Naive thymus-derived CD8-positive, alpha-beta T cell (primary cell): ENCODE results near the gene PRDM1. TPM values are rescaled to one million over a fixed set of nuclear protein-coding genes. Genes with fewer than 3 reads are reported as not detected.
"Not testable (repeated sequence)": the region's sequence is repeated elsewhere in the genome, so short reads cannot be mapped to it uniquely, and the experiment has no call there.

Experiments used
- ATAC-seq, 2 donors: fragments of 150-1000 bp; cut with Tn5 transposase in 1 of 2; sonication (Bioruptor Pico), chemical (Tn5 transposase) in 1 of 2; 1 replicate in 1 of 2; 2 replicates in 1 of 2; pipeline ENCODE4 v1.10.0; 2021; ENCODE audit warnings: mild to moderate bottlenecking in 2 of 2, moderate library complexity in 2 of 2
- POLR2A ChIA-PET: fragments of 350-600 bp; sonication (Branson Sonifier 250); formaldehyde crosslinking; loops from one replicate; lab custom pipeline; 2021; ENCODE audit warnings: antibody characterized with exemption; lab: Charles Lee
- DNase-seq, 10 donors: peaks; one replicate each; pipeline versions ENCODE4 v3.0.0 to v3.0.0-alpha.2; 2020 to 2022
- H3K27ac Mint-ChIP-seq, 10 donors: one replicate each; pipeline ENCODE4 v1.8.0; 2020 to 2022; ENCODE audit warnings: mild to moderate bottlenecking in 10 of 10, mixed read lengths in 10 of 10, moderate library complexity in 4 of 10, inconsistent platforms in 1 of 10
- H3K27me3 Mint-ChIP-seq, 5 donors: one replicate each; pipeline ENCODE4 v1.8.0; 2021 to 2022; ENCODE audit warnings: mixed read lengths in 5 of 5
- H3K36me3 Mint-ChIP-seq, 3 donors: one replicate each; pipeline ENCODE4 v1.8.0; 2020 to 2022; ENCODE audit warnings: mixed read lengths in 3 of 3, mild to moderate bottlenecking in 2 of 3, inconsistent platforms in 1 of 3
- H3K4me1 Mint-ChIP-seq, 4 donors: one replicate each; pipeline ENCODE4 v1.8.0; 2021 to 2022; ENCODE audit warnings: mixed read lengths in 4 of 4
- H3K4me3 Mint-ChIP-seq, 10 donors: one replicate each; pipeline ENCODE4 v1.8.0; 2020 to 2022; ENCODE audit warnings: mild to moderate bottlenecking in 10 of 10, mixed read lengths in 10 of 10, moderate library complexity in 6 of 10, inconsistent platforms in 1 of 10
- H3K9me3 Mint-ChIP-seq, 9 donors: one replicate each; pipeline ENCODE4 v1.8.0; 2020 to 2022; ENCODE audit warnings: mixed read lengths in 9 of 9, mild to moderate bottlenecking in 3 of 9, inconsistent platforms in 1 of 9, moderate library complexity in 1 of 9
- polyA plus RNA-seq, 3 donors: library from polyadenylated mRNA; unstranded; fragments of 300-500 nt; fragmentation: Illumina TruSeq; gene quantifications; one replicate each; pipeline ENCODE4 v1.2.3, GENCODE V29; 2021
- total RNA-seq, 8 experiments: library from RNA in 2 of 8; stranded (reverse) in 2 of 8; gene quantifications; one replicate each; pipeline ENCODE4 v1.2.3 and lab custom pipeline; 2021 to 2026

PRDM1 gene
- total and polyA plus RNA-seq, 5 experiments from 2014 or later: 0.35 to 15.6 (median 0.94) TPM

GRCh38 chr6:106149472-106150069 is 63.4 kb downstream of the PRDM1 start:
- Mint-ChIP-seq H3K9me3 (peaks cover 0 to 4% (median 0%) of the 10 kb centered on the region in 9 donors), H3K36me3 (peaks cover 0 to 2% (median 0%) of the 10 kb centered on the region in 3 donors), H3K4me3 (no peak overlapping the region), H3K4me1 (peaks cover 7 to 26% (median 11%) of the 10 kb centered on the region in 4 donors), H3K27me3 (peaks cover 3 to 16% (median 9%) of the 10 kb centered on the region in 5 donors), H3K27ac (peak overlapping the region in 5 of 10 donors; percentile 2 to 65 (median 19))
- ATAC-seq: peak in 1 of 2 donors; percentile 62
- POLR2A ChIA-PET: no interaction called here
- peak in 2 of 10 donors; percentile 19 to 23 for DNase-seq

- not testable (repeated sequence) for DNase-seq, H3K9me3 Mint-ChIP-seq, H3K27ac Mint-ChIP-seq, H3K27me3 Mint-ChIP-seq, H3K4me3 Mint-ChIP-seq, ATAC-seq, H3K36me3 Mint-ChIP-seq
- POLR2A ChIA-PET: interaction anchor here (1.0 kb wide), 1 partner anchor 58 kb away, joined by 3 read pairs; no protein-coding TSS in a partner anchor
- peaks cover 6 to 13% (median 10%) of the 10 kb centered on the region in 4 donors for H3K4me1 Mint-ChIP-seq
Measured at GRCh38 chr6:106152476-106152875, 66.3 kb downstream of the PRDM1 start.

- Mint-ChIP-seq H3K27ac (no peak overlapping the region), H3K36me3 (peaks cover 0 to 4% (median 0%) of the 10 kb centered on the region in 3 donors), H3K27me3 (peaks cover 0 to 14% (median 5%) of the 10 kb centered on the region in 5 donors), H3K4me1 (peaks cover 6 to 13% (median 10%) of the 10 kb centered on the region in 4 donors), H3K4me3 (no peak overlapping the region), H3K9me3 (peaks cover 0 to 4% (median 0%) of the 10 kb centered on the region in 9 donors)
- DNase-seq (no peak), ATAC-seq (no peak)
- POLR2A ChIA-PET: interaction anchor here (1.0 kb wide), 1 partner anchor 59 kb away, joined by 3 read pairs; no protein-coding TSS in a partner anchor
Measured at GRCh38 chr6:106152952-106153351, 66.8 kb downstream of the PRDM1 start.

GRCh38 chr6:106154326-106154725 is 68.2 kb downstream of the PRDM1 start:
- Mint-ChIP-seq H3K27ac (no peak overlapping the region), H3K4me3 (no peak overlapping the region), H3K4me1 (peaks cover 2 to 6% (median 5%) of the 10 kb centered on the region in 4 donors), H3K9me3 (peaks cover 0 to 4% (median 0%) of the 10 kb centered on the region in 9 donors), H3K27me3 (peaks cover 0 to 23% (median 9%) of the 10 kb centered on the region in 5 donors), H3K36me3 (peaks cover 0 to 4% (median 0%) of the 10 kb centered on the region in 3 donors)
- DNase-seq: no peak
- no peak for ATAC-seq
- POLR2A ChIA-PET: no interaction called here

- Mint-ChIP-seq H3K36me3 (peaks cover 0 to 4% (median 0%) of the 10 kb centered on the region in 3 donors), H3K27ac (no peak overlapping the region), H3K9me3 (peaks cover 0 to 4% (median 0%) of the 10 kb centered on the region in 9 donors), H3K4me3 (no peak overlapping the region), H3K27me3 (peaks cover 0 to 28% (median 11%) of the 10 kb centered on the region in 5 donors), H3K4me1 (no peaks in the 10 kb centered on the region)
- POLR2A ChIA-PET: no interaction called here
- no peak for ATAC-seq
- DNase-seq: no peak
Measured at GRCh38 chr6:106155219-106155830, 69.2 kb downstream of the PRDM1 start.

- POLR2A ChIA-PET: no interaction called here
- ATAC-seq (no peak), DNase-seq (no peak)
- peaks cover 0 to 28% (median 12%) of the 10 kb centered on the region in 5 donors for H3K27me3 Mint-ChIP-seq
- no peak overlapping the region for H3K4me3 Mint-ChIP-seq
- H3K9me3 Mint-ChIP-seq: peaks cover 0 to 4% (median 0%) of the 10 kb centered on the region in 9 donors
- H3K4me1 Mint-ChIP-seq: no peaks in the 10 kb centered on the region
- no peak overlapping the region for H3K27ac Mint-ChIP-seq
- peaks cover 0 to 4% (median 0%) of the 10 kb centered on the region in 3 donors for H3K36me3 Mint-ChIP-seq
Measured at GRCh38 chr6:106156413-106156812, 70.3 kb downstream of the PRDM1 start.

GRCh38 chr6:106156863-106157262 is 70.7 kb downstream of the PRDM1 start:
- no peak overlapping the region for H3K4me3 Mint-ChIP-seq
- peaks cover 0 to 4% (median 0%) of the 10 kb centered on the region in 3 donors for H3K36me3 Mint-ChIP-seq
- DNase-seq: no peak
- H3K27me3 Mint-ChIP-seq: peaks cover 2 to 28% (median 12%) of the 10 kb centered on the region in 5 donors
- peaks cover 0 to 4% (median 0%) of the 10 kb centered on the region in 9 donors for H3K9me3 Mint-ChIP-seq
- POLR2A ChIA-PET: no interaction called here
- ATAC-seq: no peak
- peak overlapping the region in 1 of 10 donors; percentile 6 for H3K27ac Mint-ChIP-seq
- no peaks in the 10 kb centered on the region for H3K4me1 Mint-ChIP-seq

GRCh38 chr6:106158816-106159215 is 72.7 kb downstream of the PRDM1 start:
- no peak overlapping the region for H3K4me3 Mint-ChIP-seq
- peaks cover 2 to 28% (median 12%) of the 10 kb centered on the region in 5 donors for H3K27me3 Mint-ChIP-seq
- DNase-seq (no peak), ATAC-seq (no peak)
- peaks cover 0 to 1% (median 0%) of the 10 kb centered on the region in 3 donors for H3K36me3 Mint-ChIP-seq
- no peaks in the 10 kb centered on the region for H3K9me3 Mint-ChIP-seq
- H3K27ac Mint-ChIP-seq: peak overlapping the region in 2 of 10 donors; percentile 37 to 41
- peaks cover 0 to 12% (median 8%) of the 10 kb centered on the region in 4 donors for H3K4me1 Mint-ChIP-seq
- POLR2A ChIA-PET: no interaction called here

Other genes with a start within 250 kb of the PRDM1 start
- 10 to 100 TPM; 24.4 to 27.5 TPM for gene ATG5, start 239.4 kb downstream of the PRDM1 start, total RNA-seq
- gene ATG5, start 239.4 kb downstream of the PRDM1 start, polyA plus RNA-seq: 10 to 100 TPM; 27.8 to 30.4 (median 29.0) TPM